Sigmoid colon (tissue), 7 donors: Measurements from ENCODE around the gene CERS5. TPM values are rescaled to one million over a fixed set of nuclear protein-coding genes. Genes with fewer than 3 reads are reported as not detected.

Experiments
- DNase-seq: peaks from one replicate; pipeline ENCODE4 v3.0.0-alpha.2; 2019
- H3K27ac ChIP-seq, 4 donors: fragments of 200-600 bp; sonication (generic); one replicate each; pipeline ENCODE4 v1.5.1; 2016 to 2019; ENCODE audit warnings: mild to moderate bottlenecking in 1 of 4
- H3K27me3 ChIP-seq, 3 donors: fragments of 200-600 bp; sonication (generic); one replicate each; pipeline ENCODE4 v1.5.1; 2019; ENCODE audit warnings: mild to moderate bottlenecking in 1 of 3
- H3K36me3 ChIP-seq, 4 donors: fragments of 200-600 bp; sonication (generic); one replicate each; pipeline ENCODE4 v1.5.1; 2016 to 2019
- H3K4me1 ChIP-seq, 4 donors: fragments of 200-600 bp; sonication (generic); one replicate each; pipeline ENCODE4 v1.5.1; 2017 to 2019
- H3K4me3 ChIP-seq, 4 donors: fragments of 200-600 bp; sonication (generic); one replicate each; pipeline ENCODE4 v1.5.1; 2017 to 2019; ENCODE audit warnings: mild to moderate bottlenecking in 2 of 4, moderate library complexity in 1 of 4
- H3K9me3 ChIP-seq, 4 donors: fragments of 200-600 bp in 3 of 4; sonication (generic) in 3 of 4; one replicate each; pipeline versions ENCODE4 v1.5.1 to v1.6.1; 2013 to 2019
- CTCF ChIP-seq, 4 experiments: fragments of 450-650 bp in 3 of 4; fragments of 200-600 bp in 1 of 4; IDR thresholded peaks; one replicate each; pipeline ENCODE4 v1.5.1; 2016 to 2019; ENCODE audit warnings: antibody characterized with exemption in 4 of 4, mild to moderate bottlenecking in 3 of 4, moderate library complexity in 2 of 4
- EP300 ChIP-seq, 4 donors: sonication (generic); formaldehyde crosslinking; IDR thresholded peaks; one replicate each; pipeline ENCODE4 v1.6.1; 2017; ENCODE audit warnings: antibody characterized with exemption in 4 of 4
- POLR2A ChIP-seq, 2 donors: fragments of 450-650 bp; IDR thresholded peaks; one replicate each; pipeline ENCODE4 v1.6.1; 2016; ENCODE audit warnings: antibody characterized with exemption in 2 of 2, mild to moderate bottlenecking in 2 of 2, moderate library complexity in 2 of 2
- POLR2AphosphoS5 ChIP-seq, 4 donors: sonication (generic); formaldehyde crosslinking; IDR thresholded peaks; one replicate each; pipeline ENCODE4 v1.6.1; 2017; ENCODE audit warnings: antibody characterized with exemption in 4 of 4
- WGBS, 2 donors: extraction: QIAGEN DNeasy Blood & Tissue Kit; methylation state at CpG; one replicate each; pipeline ENCODE4 v1.1.7; 2013; 5-methylcytosine and 5-hydroxymethylcytosine counted together
- intact Hi-C: fragments of 100-400 bp; cut with DNase I; formaldehyde crosslinking; loops from one replicate; pipeline ENCODE4 v1.15.1; 2023
- polyA plus RNA-seq, 3 donors: library from polyadenylated mRNA; stranded (reverse); fragments of 200-250 nt; gene quantifications; one replicate each; pipeline ENCODE4 v1.2.3, GENCODE V29; 2013
- total RNA-seq, 4 donors: library from RNA; depleted of rRNA; stranded (reverse); fragments of >200 nt; gene quantifications; one replicate each; pipeline ENCODE4 v1.1.0, GENCODE V29; 2016
- donor health status: healthy with polysubstance abuse.
- donor health status: Bipolar disorder and iron deficiency.
- donor health status: healthy.

Gene CERS5
- total and polyA plus RNA-seq, 7 donors: 4.8 to 29.1 (median 22.8) TPM

GRCh38 chr12:50181691-50182090, 14.5 kb upstream of the CERS5 start:
- TF ChIP-seq EP300 (IDR thresholded peaks at IDR 0.05) (no peak), POLR2A (IDR thresholded peaks at IDR 0.05) (no peak)
- no peak for DNase-seq
- Histone ChIP-seq H3K36me3 (peaks cover 12 to 56% (median 29%) of the 10 kb centered on the region in 4 donors), H3K27ac (no peak overlapping the region), H3K4me3 (no peak overlapping the region), H3K4me1 (peaks cover 0 to 10% (median 2%) of the 10 kb centered on the region in 4 donors), H3K27me3 (no peaks in the 10 kb centered on the region), H3K9me3 (no peaks in the 10 kb centered on the region)
- WGBS, 2 donors: 91 to 92% methylated on average over 4 of the region's 4 CpGs
- intact Hi-C loops: no loop called here

- TF ChIP-seq CTCF (IDR thresholded peaks at IDR 0.05) (peak in 2 of 4 experiments; percentile 3 to 4), POLR2AphosphoS5 (IDR thresholded peaks at IDR 0.05) (no peak)
- 50 to 61% methylated on average over 1 of the region's 1 CpG for WGBS, 2 donors
- intact Hi-C loops: loop anchor here (1.0 to 5.0 kb wide), 3 partner anchors 65 to 208 kb away; no protein-coding TSS in a partner anchor
- Histone ChIP-seq H3K4me1 (no peaks in the 10 kb centered on the region), H3K9me3 (no peaks in the 10 kb centered on the region), H3K36me3 (peaks cover 12 to 50% (median 18%) of the 10 kb centered on the region in 4 donors), H3K27ac (no peak overlapping the region), H3K27me3 (no peaks in the 10 kb centered on the region), H3K4me3 (no peak overlapping the region)
- no peak for DNase-seq
Observed at GRCh38 chr12:50175716-50176026, 8.5 kb upstream of the CERS5 start.

- no peak for DNase-seq
- Histone ChIP-seq H3K4me1 (no peaks in the 10 kb centered on the region), H3K27ac (peak overlapping the region in 2 of 4 donors; percentile 1 to 32), H3K9me3 (no peaks in the 10 kb centered on the region), H3K4me3 (no peak overlapping the region), H3K27me3 (no peaks in the 10 kb centered on the region), H3K36me3 (peaks cover 12 to 44% (median 15%) of the 10 kb centered on the region in 4 donors)
- intact Hi-C loops: loop anchor here (1.0 to 5.0 kb wide), 3 partner anchors 64 to 208 kb away; no protein-coding TSS in a partner anchor
- 78 to 82% methylated on average over 16 of the region's 16 CpGs for WGBS, 2 donors
- no peak for TF ChIP-seq POLR2AphosphoS5 (IDR thresholded peaks at IDR 0.05)
- TF ChIP-seq POLR2A (IDR thresholded peaks at IDR 0.05): no peak
- TF ChIP-seq CTCF (IDR thresholded peaks at IDR 0.05): peak; percentile 45 to 70 (median 62)
- TF ChIP-seq EP300 (IDR thresholded peaks at IDR 0.05): no peak
Observed at GRCh38 chr12:50174971-50175715, 8.0 kb upstream of the CERS5 start.

GRCh38 chr12:50166799-50167048, 445 bp downstream of the CERS5 start:
- Histone ChIP-seq H3K9me3 (no peaks in the 10 kb centered on the region), H3K27me3 (no peaks in the 10 kb centered on the region), H3K4me3 (peak overlapping the region; percentile 93 to 99 (median 96)), H3K4me1 (peaks cover 0 to 19% (median 17%) of the 10 kb centered on the region in 4 donors), H3K36me3 (no peaks in the 10 kb centered on the region), H3K27ac (peak overlapping the region; percentile 95 to 99 (median 97))
- no peak for TF ChIP-seq POLR2AphosphoS5 (IDR thresholded peaks at IDR 0.05)
- TF ChIP-seq EP300 (IDR thresholded peaks at IDR 0.05): no peak
- no peak for TF ChIP-seq POLR2A (IDR thresholded peaks at IDR 0.05)
- TF ChIP-seq CTCF (IDR thresholded peaks at IDR 0.05): no peak
- intact Hi-C loops: loop anchor here (1.0 to 2.0 kb wide), 2 partner anchors 55 to 82 kb away; partner anchors contain the start of gene SMARCD1
- 0% methylated on average over 12 of the region's 12 CpGs for WGBS, 2 donors
- DNase-seq: peak; percentile 72

GRCh38 chr12:50164963-50165362, 2.2 kb downstream of the CERS5 start:
- Histone ChIP-seq H3K27ac (no peak overlapping the region), H3K36me3 (no peaks in the 10 kb centered on the region), H3K4me1 (peaks cover 0 to 19% (median 17%) of the 10 kb centered on the region in 4 donors), H3K27me3 (no peaks in the 10 kb centered on the region), H3K9me3 (no peaks in the 10 kb centered on the region), H3K4me3 (no peak overlapping the region)
- TF ChIP-seq POLR2A (IDR thresholded peaks at IDR 0.05) (no peak), EP300 (IDR thresholded peaks at IDR 0.05) (no peak), CTCF (IDR thresholded peaks at IDR 0.05) (no peak), POLR2AphosphoS5 (IDR thresholded peaks at IDR 0.05) (no peak)
- DNase-seq: no peak
- 95 to 96% methylated on average over 20 of the region's 20 CpGs for WGBS, 2 donors
- intact Hi-C loops: no loop called here
